ENCODE measurements around the gene TCTA.

Gene TCTA

DNA sequence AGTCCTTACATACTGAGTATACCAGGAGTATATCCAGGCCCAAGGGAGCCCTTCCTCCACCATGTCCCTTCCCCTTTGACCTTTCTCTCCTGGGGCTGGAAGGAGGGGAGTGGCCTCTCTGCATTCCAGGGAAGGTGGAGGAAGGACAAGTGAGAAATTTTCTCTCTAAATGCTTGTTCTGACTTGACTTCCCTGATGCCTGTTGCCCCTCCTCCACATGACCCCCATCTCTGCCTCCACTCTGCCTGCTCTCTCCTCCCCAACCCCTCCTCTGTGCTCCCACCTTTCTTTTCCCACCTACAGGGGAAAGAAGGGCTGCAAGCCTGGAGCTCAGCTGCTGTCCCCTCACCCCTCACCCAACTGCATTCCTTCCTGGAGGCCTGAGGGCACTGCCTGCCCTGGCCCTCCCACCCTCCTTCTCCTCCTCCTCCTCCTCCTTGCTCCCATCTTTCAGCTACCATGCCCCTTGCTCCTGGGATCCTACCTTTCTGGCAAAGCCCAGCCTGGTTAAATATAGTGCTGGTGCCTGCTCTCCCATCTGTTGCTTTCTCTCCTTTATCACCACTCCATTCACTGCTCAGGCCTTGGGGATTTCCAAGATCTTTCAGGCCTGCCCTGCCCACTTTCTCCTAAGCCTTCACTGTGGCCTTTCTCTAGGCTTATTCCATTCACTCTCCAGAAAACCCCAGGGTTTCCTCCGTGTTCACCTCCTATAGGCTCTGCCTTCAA, 49.4 kb downstream of the TCTA start:
- FAIRE-seq = no peak

DNA sequence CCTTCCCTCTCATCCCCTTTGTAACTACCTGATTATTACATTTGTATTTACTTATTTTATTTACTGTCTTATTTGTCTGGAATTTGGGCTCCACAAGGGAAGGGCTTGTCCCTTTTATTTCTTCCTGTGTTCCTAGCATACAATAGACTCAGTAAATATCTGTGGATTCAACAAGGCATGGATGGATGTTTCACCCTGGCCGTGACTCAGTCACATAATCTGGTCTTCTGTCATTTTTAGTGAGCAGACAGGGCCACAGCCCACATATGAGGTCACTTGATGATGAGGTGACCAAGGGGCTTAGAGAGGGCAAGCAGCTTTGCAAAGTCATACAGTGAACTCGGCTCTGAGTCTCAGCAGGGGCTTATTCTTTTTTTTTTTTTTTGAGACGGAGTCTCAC, 50.0 kb downstream of the TCTA start:
- no peak for FAIRE-seq

DNA sequence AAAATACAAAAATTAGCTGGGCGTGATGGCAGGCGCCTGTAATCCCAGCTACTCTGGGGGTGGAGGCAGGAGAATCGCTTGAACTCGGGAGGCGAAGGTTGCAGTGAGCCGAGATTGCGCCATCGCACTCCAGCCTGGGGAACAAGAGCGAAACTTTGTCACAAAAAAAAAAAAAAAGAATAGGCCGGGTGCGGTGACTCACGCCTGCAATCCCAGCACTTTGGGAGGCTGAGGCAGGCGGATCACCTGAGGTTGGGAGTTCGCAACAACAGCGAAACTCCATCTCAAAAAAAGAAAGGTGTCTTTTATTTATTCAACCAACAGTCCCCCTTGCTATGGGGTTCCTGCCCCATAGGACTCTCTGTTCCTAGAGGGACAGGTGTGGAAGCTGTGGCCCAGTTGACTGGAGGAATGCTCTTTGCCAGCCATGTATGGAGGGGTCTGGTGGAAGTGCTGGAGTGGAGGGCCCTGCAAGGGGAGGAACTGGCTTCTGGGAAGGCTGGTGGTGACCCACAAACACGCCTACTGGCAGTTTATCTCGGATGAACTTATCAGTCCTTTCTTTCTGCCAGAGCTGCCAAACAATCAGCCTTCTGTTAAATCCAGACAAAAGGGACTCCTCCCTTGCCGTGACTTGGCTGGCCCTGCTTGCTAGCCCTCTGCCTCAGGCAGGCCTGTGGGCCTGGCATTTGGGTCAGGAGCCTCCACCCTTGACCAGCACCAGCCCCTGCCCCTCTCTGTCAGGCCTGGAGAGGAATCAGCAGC, 53.2 kb downstream of the TCTA start:
- no peak for FAIRE-seq
